ENCODE results near the gene SHISAL1.
A peak's percentile ranks its signal among the peaks of the same experiment; 100 is the strongest.
"Not testable (repeated sequence)": the region's sequence is repeated elsewhere in the genome, so short reads cannot be mapped to it uniquely, and the experiment has no call there.

Gene SHISAL1

DNA sequence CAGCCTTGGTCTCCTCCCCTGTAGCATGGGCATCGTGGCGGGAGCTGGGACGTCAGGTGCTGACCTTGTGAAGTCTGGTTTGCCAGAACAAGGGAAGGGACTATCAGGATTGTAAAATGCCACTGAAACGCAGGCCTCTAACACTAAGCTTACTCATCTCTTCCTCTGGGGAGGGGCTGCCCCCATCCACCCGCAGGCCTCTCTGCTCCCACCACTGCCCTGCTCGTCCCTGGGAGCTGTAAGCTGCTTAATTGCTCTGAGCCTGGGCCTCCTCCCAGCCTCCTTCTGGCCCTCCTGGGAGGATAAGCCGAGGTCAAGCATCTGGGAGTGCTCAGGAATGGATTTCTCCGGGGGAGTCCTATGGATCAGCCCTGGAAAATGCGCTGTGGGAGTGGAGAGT, 8.4 kb downstream of the SHISAL1 start:
- no peak for DNase-seq

DNA sequence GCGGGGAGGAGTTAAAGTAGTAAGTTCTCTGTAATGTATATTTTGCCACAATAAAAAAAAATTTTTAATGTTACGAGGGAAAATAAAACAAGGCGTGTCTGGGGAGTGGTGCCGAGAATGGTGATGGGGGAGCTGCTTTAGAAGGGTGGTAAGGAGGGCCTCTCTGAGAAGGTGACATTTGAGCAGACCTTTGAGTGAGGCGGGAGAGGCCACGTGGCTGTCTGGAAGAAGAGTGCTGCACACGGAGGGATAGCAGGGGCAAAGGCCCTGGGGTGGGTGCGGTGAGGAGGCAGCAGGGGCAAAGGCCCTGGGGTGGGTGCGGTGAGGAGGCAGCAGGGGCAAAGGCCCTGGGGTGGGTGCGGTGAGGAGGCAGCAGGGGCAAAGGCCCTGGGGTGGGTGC, 10.4 kb downstream of the SHISAL1 start:
- DNase-seq, result not testable (repeated sequence)

DNA sequence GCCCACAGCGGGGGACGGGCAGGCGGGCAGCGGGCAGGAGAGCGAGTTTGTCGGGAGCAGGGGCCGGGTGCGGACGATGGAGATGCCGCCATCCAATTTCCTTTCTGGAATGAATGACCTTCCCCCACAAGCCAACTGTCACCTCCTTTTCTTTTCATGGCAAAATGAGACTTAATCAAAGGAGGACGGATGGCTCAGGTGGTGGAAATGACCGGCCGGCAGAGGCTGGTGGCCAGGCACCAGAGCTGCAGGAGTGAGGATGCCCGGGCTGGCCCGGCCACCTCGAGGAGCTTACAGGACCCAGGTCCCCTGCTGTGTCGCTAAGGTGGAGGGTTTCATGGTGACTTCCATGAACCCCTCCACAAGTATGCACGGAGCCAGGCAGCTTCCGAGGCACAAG, 11.7 kb downstream of the SHISAL1 start:
- no peak for DNase-seq

DNA sequence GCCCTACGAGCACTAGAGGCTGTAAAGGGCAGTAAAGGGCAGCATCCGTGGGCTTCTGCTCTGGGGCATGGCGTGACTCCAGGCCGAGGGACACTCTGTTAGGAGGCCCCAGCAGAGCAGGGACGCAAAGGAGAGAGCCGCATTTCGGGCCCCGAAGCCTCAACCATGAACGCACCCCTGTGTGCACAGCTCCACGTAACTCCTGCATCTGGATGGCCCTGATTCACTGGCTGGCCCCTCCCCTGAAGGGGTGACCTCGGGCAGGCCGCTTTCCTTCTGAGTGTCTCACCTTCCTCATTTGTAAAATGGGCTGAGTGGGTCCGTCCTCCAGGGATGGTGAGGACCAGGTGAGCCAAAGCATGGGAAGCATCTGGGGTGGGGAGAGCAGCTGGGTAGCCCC, 13.6 kb downstream of the SHISAL1 start:
- DNase-seq, result no peak

DNA sequence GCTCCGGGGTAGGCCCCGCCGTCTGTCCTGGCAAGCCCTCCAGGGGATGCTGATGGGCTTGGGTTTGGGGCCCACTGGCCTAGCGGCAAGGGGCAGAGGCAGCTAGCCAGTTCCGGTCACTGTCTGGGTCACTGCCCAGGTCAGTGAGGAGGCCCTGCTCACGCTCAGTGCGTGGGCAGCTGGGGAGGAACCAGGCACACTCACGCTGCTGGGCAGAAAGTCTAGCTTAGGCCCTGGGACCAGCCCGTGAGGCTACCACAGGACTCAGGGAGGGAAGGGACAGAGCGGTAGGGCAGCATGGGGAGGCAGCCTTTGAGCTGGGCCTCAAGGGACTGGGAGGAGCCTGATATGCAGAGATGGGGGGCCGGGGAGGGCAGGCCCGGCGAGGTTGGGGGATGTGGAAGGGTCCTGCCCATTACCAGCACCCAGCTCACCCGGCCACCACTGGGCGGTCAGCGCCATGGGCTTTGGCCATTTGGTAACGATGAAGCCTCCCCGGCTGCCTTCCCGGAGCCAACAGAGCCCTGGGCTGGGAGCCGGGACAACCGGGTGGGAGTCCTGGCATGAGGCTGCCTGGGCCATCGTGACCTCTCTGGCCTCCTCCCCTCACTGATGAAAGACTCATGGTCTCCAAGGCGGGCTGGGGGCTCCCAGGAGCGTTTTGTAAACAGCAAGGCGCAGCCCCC, 14.2 kb downstream of the SHISAL1 start:
- no peak for DNase-seq

DNA sequence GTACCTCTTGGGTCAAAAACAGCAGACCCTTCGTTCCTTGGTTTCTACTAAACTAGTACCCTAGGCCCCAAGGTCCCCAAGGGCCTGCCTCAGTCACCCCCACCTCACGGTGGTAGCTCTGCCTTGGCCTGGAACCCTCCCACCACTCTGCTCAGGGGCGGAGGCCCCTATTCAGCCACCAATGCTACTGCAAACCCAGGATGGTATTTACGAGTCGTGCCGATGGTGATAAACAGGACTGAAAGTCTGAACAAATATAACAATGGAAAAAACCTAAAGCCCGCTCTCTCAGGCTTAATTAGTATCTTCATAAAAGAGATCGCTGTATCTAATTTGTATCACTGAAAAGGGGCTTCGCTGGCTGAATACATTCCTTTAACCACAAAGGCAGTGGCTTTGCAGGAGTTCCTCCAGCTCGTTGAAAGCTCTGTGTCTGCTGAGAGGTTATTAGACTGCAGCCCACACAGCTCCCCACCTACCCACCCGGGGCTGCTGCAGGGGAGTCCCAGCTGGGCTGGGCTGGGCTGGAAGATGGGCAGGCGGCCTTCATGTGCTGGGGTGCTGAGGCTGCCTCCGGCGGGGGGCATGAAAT, 15.2 kb downstream of the SHISAL1 start:
- peak in 1 of 51 donors; percentile 5 for DNase-seq

DNA sequence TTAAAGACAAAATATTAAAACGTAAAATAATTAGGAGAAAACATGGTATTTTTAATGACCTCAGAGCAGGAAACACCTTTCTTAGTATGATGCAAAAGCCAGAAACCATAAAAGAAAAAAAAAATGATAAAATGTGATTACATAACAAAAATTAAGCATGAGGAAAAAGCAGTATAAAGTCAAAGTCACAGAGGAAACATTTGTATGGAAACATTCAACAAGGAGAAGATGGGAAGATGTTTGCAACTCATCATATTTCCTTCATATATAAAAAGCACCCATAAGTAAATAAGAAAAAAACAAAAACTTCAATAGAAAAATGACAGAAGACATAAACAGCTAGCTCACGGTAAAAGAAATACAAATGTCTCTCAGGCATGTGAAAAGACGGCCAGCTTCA, 17.3 kb downstream of the SHISAL1 start:
- DNase-seq, result no peak

DNA sequence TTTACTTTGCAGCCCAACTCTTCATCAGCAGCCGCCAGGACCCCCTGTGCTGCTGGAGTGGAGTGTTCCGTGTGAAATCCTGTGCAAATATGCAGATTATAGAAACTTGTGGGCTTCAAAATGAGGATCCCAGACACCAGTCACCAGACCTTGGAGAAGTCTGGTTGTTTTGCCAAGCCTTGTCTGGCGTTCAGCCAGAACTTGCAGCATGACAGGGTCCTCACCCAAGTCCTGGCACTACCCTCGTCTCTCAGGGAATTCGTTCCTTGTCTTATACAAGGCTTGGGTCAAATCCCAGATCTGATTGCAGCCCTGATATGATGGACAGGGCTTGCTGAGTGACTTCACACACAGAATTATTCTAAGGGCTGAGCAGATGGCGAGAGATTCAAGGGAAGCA, 18.9 kb downstream of the SHISAL1 start:
- no peak for DNase-seq

DNA sequence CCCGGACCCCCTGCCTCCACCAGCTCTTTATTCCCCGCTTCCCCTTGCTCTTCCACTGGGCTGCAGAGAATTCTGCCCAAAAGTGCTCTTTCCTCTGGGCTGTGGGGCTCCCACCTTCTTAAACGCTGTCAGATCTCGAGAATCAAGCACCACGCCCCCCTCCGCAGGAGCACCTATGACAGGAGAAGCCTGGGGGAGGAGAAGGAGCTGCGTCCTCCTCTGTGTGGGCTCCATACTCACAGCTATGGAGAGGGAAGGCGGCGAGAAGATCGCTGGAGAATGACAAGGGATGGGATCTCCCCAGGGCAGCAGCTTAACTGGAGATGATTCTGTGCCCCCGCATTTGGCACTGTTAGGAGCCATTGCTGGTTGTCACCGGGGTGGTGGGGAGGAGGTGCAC, 19.7 kb downstream of the SHISAL1 start:
- peak in 1 of 51 donors; percentile 5 for DNase-seq

DNA sequence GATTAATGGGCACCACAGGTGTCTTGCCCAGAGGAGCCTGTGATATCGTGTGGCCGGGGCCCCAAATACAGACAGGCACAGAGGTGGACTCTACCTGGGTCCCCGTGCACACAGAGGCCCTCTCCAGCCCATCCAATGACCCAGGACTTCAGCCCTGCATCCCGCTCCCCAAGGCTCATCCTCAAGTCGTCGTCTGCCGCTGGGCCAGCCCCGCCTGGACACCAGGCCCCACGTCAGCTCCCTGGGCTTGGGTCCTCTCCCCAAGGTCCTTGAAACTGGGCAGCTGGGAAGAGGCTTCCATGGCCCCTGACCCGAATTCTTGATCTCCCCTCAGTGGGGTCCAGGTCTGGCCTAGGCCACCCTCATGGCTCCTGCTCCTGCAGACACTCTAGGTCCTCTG, 20.2 kb downstream of the SHISAL1 start:
- no peak for DNase-seq

DNA sequence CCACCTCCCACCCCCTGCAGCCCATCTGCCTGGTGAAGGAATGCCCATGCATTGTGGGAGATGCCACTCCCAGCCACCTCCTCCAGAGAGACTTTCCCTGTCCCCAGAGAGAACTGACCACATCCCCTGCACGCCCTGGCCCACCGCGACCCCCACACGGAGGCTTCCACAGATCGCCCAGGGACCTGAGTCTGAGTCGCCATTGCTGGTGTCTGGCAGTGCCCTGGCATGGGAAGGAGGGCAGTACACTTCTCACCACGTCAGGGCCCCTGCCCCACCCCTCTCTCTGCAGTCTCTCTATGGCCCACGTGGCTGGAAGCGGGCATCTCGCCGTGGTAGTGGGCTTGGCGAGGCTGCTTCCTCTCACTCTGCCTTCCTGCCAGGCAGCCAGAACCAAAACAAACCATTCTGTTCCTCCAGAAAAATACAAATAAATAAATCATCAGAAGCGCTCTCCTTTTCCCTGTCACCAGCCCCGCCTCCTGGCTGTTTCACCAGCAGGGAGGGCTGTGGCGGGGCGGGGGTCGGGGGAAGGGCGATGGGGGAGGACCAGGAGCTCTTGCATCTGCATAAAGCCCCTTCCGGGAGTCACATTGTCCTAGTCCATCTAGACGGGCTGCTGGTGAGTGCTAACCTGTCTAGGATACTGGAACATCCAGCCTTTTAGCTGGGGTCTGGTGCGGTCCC, 20.9 kb downstream of the SHISAL1 start:
- no peak for DNase-seq

DNA sequence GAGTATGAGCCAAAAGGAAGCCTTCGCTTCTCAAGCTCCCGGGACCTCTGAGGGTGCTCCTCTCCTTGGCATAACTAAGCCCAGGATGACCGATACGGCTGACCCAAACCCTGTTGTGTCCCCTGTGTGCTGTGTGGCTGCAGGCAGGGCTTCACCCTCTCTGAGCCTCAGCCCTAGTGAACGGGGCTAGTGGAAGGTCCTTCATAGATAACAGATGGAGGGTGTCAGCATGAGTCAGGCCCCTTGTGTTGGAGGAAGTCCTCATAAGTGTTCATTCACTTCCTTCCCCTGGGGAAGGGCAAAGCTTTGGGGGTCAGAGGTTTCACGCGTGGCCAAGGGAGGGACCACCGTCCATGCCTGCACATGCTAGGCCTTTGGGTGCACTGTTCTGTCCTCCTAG, 21.5 kb downstream of the SHISAL1 start:
- no peak for DNase-seq

DNA sequence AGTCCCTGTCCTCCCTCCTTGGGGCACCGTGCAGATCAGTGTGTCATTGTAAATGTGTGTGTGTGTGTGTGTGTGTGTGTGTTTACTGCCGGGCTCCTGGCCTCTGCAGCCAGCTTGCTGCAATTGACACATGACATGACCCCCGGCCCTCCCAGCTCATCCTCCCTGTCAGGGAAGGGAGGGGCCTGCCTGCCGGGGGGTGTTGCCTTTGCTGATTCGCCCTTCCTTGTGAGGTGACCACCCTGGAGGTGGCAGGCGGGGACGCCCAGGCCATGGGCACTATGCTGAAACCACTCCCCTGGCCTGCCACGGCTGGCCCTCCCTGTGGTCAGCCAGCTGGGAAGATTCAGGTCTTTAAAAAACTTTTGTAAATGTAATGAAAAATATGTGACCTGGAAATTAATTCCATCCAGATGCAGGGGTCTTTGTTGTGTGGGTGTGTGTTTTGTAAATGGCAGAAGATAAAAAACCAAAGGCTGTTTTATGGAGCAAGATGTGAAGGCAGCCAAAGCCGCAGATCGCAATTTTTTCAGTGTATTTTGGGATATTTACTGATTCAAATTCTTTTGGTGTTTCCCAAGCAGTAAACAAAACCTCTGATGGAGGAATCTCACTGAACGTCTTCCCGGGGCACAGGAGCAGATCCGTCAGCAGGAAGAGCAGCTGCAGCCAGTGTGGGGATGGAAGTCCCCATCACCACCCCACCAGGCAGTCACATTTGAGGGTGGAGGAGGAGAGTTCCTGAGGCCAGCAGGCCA, 23.2 kb downstream of the SHISAL1 start:
- no peak for DNase-seq

DNA sequence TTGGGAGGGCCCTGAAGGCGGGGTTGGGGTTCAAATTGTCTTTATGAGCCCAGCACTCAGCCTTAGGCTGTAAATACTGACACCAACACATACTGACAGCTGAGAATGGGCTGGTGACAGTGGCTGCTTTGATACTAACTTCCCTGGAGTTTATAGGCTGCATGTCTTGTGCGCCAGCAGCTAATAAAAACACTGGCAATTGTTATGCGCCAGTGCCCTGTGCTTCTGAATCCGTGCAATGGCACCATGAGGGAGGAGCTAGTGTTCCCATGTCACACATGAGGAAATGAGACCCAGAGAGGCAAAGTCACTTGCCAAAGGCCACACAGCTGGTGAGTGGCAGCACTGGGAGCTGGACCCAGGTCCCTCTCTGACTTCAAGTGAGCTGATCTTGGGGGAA, 23.8 kb downstream of the SHISAL1 start:
- no peak for DNase-seq

DNA sequence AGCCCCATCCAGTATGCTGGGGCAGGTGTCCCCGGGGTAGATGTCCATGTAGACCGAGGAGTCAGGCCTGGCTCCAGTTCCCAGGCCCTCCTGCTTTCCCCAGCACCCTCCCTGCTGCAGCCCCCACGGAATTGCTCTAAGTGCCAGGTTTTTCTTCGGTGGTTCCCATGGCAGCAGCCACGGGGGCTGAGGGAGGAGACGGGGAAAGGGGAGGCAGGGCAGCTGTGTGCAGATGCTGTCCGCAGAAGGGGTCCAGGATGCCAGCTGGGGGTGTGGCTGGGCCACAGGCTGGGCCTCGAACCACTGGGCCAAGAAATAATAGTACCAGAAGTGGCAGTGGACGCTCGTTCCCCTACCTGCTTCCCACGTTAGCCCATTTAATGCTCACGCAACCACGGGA, 25.0 kb downstream of the SHISAL1 start:
- DNase-seq, result peak in 3 of 51 donors; percentile 5 to 12 (median 10)

DNA sequence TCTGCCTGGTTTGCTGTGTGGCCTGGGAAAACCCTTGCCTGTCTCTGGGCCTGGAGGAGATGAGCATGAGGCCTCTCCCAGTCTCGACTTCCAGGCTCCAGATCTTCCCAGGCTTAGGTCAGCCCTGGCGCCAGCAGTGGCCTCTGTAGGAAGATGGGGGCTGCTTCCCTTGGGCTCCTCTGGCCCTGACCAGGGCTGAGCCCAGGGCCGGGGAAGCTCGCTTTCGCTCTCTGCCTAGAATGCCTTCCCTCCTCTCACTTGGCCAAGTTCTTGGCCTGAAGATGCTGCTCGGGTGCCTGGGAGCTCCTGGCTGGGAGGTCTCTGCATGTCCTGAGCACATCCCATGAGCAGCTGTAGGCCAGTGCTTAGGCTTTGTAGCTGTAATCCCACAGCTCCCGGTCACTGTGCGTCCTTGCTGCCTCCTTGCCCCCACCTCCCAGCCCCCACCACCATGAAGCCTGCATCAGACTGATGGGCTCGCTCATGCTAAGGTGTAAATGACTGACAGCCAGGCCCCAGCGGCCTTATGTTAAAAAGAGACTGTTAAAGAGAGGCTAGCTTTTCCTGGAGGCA, 25.5 kb downstream of the SHISAL1 start:
- no peak for DNase-seq

DNA sequence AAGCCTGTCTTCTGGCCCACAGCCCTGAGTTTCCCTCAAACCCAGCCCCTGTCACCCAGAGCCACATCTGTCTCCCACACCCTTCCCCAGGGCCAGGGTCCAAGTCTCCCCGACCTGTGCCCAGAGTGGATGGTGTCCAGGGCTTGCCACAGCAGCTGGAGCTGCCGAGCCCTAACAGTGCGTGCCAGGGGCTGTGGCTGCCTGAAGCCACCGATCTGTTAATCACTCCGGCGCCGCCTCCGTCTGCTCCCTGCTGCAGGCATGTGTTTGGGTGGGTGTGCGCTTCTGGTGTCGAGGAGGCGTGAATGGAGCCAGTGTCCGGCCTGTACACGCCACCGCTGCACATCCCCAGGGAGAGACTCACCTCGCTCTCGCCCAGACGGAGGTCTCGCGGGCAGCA, 26.1 kb downstream of the SHISAL1 start:
- peak in 1 of 51 donors; percentile 25 for DNase-seq

DNA sequence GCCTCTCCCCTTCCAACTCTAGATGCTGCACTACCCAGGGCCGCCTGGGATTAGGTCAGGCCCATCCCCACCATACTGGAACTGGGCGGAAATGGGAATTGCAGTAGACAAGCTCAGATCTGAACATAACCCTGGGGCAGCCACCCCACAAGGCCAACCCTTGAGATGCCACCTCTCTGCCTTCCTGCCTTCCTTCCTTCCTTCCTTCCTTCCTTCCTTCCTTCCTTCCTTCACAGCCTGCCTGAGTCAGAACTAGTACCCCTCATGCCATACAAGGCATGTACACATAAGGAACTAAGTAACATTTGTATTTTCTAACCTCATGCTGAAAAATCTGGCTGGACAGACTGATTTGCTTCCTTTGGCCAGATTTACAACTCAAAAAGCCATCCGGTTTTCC, 28.0 kb downstream of the SHISAL1 start:
- no peak for DNase-seq

DNA sequence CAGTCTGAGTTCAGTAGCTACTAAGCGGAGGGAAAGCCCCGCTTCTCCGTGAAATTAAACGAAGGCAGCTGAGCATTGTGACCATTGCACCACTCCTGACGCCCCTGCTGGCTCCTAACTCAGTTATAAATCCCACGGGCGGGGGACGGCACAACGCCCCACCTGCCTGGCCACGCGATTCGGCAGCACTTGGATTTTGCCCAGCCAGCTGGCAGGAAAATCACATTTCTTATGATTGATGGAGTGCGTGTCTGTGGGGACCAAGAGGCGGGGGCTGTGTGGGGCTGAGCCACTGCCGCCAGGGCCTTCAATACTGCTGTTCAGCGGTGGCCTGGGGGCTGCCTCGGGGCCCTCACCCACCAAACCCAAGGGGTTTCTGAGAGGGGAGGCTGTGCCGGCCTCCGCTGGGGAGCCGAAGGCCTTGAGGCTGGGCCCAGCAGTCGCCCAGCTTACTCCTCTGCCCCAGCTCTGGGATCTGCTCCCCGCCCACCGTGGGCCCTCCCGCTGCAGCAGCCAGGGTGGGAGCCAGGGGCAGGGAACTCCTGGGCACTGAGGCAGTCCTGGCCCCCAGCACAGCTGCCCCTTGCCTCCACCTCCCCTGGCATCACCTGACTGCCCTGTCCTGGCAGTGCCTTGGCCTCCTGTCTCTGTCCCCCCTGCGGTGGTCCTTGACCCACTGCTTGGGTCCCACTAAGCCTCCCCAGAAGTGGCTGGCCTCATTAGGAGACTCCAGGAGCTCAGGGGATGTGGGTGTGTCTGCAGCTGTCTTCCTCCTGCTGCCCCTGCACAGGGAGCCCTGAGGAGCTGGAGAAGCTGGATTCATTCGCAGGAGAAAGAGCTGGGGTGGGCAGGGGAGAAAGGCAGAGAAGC, 30.7 kb downstream of the SHISAL1 start:
- DNase-seq, result no peak

DNA sequence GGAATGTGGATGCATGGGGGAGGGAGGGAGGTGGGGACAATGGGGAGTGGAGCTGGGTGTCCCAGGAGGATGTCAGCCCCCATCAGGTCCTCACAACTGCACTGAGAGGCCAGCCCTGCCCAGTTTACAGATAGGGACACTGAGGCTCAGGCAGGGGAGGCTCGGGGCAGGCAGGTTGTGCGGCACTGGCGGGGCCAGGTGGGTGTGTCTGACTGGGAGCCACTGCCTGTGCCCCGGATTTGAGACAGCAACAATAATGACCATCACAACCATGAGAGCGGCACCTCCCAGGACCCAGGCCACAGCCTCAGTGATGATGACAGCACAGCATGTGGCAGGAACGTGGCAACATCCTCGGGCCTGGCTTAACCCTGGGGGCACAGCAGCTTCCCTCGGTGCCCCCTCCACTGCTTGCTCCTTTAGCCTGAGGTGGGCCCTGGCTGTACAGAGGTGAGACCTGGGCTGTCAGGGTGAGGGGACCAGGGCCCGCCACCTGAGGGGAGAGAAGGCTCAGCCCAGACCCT, 32.0 kb downstream of the SHISAL1 start:
- no peak for DNase-seq

DNA sequence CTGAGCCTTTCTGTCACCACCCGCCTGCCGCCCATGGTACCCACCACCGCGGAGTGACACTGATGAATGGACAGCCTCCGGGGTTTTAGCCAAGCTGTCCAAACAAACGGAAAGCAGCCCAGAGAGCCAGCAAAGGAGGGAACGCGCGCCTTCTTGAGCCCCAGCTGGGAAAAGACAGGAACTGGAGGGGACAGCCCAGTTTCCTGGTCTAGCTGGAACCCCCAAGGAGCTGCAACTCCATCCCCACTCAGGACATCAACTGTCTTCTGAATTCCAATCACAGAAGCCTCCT, 33.7 kb downstream of the SHISAL1 start:
- DNase-seq, result no peak

All from hypothalamus (tissue), 51 donors.